Fibroblast of lung (primary cell): ENCODE results near the gene FAM107B.

ENCODE experiments used
- CTCF ChIP-seq, 2 donors: IDR thresholded peaks in 1 of 2; conservative IDR thresholded peaks in 1 of 2; 1 replicate in 1 of 2; 2 replicates in 1 of 2; pipeline ENCODE4 v1.5.1; 2011 to 2012; ENCODE audit warnings: low read length in 2 of 2, control low read depth in 1 of 2, inconsistent platforms in 1 of 2, low read depth in 1 of 2, mild to moderate bottlenecking in 1 of 2
- EZH2 ChIP-seq: IDR thresholded peaks from 2 replicates; pipeline ENCODE4 v1.5.1; 2012; ENCODE audit warnings: low read length, control low read depth, mild to moderate bottlenecking; ENCODE audit errors: missing control alignments

- TF ChIP-seq EZH2 (no peak), CTCF (conservative IDR thresholded peaks at IDR 0.05 in 1 of 2, IDR thresholded peaks at IDR 0.05 in 1 of 2; ENCODE audit: low read depth in 1 of 2, low read length in 2 of 2) (no peak)
Measured at GRCh38 chr10:14531974-14532373, 242.7 kb downstream of the FAM107B start.
